CD14-positive monocyte (primary cell): Measurements from ENCODE around the gene MSLN. TPM values are rescaled to one million over a fixed set of nuclear protein-coding genes. Genes with fewer than 3 reads are reported as not detected.

ENCODE experiments used
- DNase-seq, 3 donors: peaks; one replicate each; pipeline ENCODE4 v3.0.0-alpha.2; 2011 to 2022
- H2AFZ ChIP-seq: 2 replicates; pipeline ENCODE4 v1.6.0; 2012; ENCODE audit warnings: mild to moderate bottlenecking, low read depth, low read length, inconsistent platforms; ENCODE audit not compliant: insufficient read depth, poor library complexity, severe bottlenecking
- H3K27ac ChIP-seq, 2 donors: 1 replicate in 1 of 2; 2 replicates in 1 of 2; pipeline ENCODE4 v1.5.1; 2012 to 2013; ENCODE audit warnings: low read length in 2 of 2, control low read depth in 1 of 2, inconsistent platforms in 1 of 2, low read depth in 1 of 2, mild to moderate bottlenecking in 1 of 2
- H3K27me3 ChIP-seq, 2 donors: one replicate each; pipeline versions ENCODE4 v1.6.0 to v1.6.1; 2011 to 2013; ENCODE audit warnings: low read length in 2 of 2; ENCODE audit not compliant: control insufficient read depth in 2 of 2, insufficient read depth in 2 of 2
- H3K36me3 ChIP-seq, 2 donors: replicated peaks in 1 of 2; 1 replicate in 1 of 2; 2 replicates in 1 of 2; pipeline versions ENCODE4 v1.5.1 to v1.6.1; 2012 to 2013; ENCODE audit warnings: low read length in 2 of 2, control low read depth in 1 of 2, inconsistent platforms in 1 of 2, mild to moderate bottlenecking in 1 of 2; ENCODE audit not compliant: insufficient read depth in 2 of 2, control insufficient read depth in 1 of 2
- H3K4me1 ChIP-seq, 2 donors: 1 replicate in 1 of 2; 2 replicates in 1 of 2; pipeline versions ENCODE4 v1.5.1 to v1.6.1; 2012 to 2013; ENCODE audit warnings: low read length in 2 of 2, control low read depth in 1 of 2, inconsistent platforms in 1 of 2, mild to moderate bottlenecking in 1 of 2, moderate library complexity in 1 of 2; ENCODE audit not compliant: insufficient read depth in 2 of 2, control insufficient read depth in 1 of 2
- H3K4me2 ChIP-seq: replicated peaks from 2 replicates; pipeline ENCODE3; 2012; ENCODE audit warnings: low read length, moderate library complexity, mild to moderate bottlenecking; ENCODE audit not compliant: poor library complexity, severe bottlenecking; ENCODE audit errors: extremely low read depth
- H3K4me3 ChIP-seq, 3 experiments: fragments of 200-600 bp in 1 of 3; sonication (generic) in 1 of 3; replicated peaks in 1 of 3; 1 replicate in 2 of 3; 2 replicates in 1 of 3; pipeline ENCODE4 v1.5.1; 2011 to 2013; ENCODE audit warnings: low read length in 3 of 3, mild to moderate bottlenecking in 3 of 3, control low read depth in 2 of 3, low read depth in 2 of 3, inconsistent platforms in 1 of 3, moderate library complexity in 1 of 3
- H3K79me2 ChIP-seq: 2 replicates; pipeline ENCODE4 v1.6.0; 2012; ENCODE audit warnings: mild to moderate bottlenecking, control low read depth, inconsistent platforms, low read length, moderate library complexity; ENCODE audit not compliant: insufficient read depth
- H3K9ac ChIP-seq: 2 replicates; pipeline ENCODE4 v1.6.0; 2017; ENCODE audit warnings: low read length, mild to moderate bottlenecking; ENCODE audit not compliant: insufficient read depth, poor library complexity, severe bottlenecking
- H3K9me3 ChIP-seq, 2 donors: replicated peaks in 1 of 2; 1 replicate in 1 of 2; 2 replicates in 1 of 2; pipeline versions ENCODE4 v1.5.1 to v1.6.1; 2012 to 2013; ENCODE audit warnings: low read length in 2 of 2, control low read depth in 1 of 2; ENCODE audit not compliant: control insufficient read depth in 1 of 2, insufficient read depth in 1 of 2
- H4K20me1 ChIP-seq: 2 replicates; pipeline ENCODE4 v1.6.0; 2012; ENCODE audit warnings: mild to moderate bottlenecking, low read length, control low read depth, moderate library complexity; ENCODE audit not compliant: insufficient read depth
- H3K27ac Mint-ChIP-seq, 7 donors: one replicate each; pipeline ENCODE4 v1.8.0; 2020; ENCODE audit warnings: mild to moderate bottlenecking in 7 of 7, mixed read lengths in 7 of 7, moderate library complexity in 6 of 7, inconsistent platforms in 2 of 7
- H3K27me3 Mint-ChIP-seq, 3 donors: one replicate each; pipeline ENCODE4 v1.8.0; 2021 to 2022; ENCODE audit warnings: low read depth in 3 of 3, mild to moderate bottlenecking in 3 of 3, mixed read lengths in 3 of 3, moderate library complexity in 3 of 3, inconsistent platforms in 1 of 3
- H3K36me3 Mint-ChIP-seq, 2 donors: one replicate each; pipeline ENCODE4 v1.8.0; 2020; ENCODE audit warnings: mixed read lengths in 2 of 2, inconsistent platforms in 1 of 2, mild to moderate bottlenecking in 1 of 2
- H3K4me1 Mint-ChIP-seq: one replicate; pipeline ENCODE4 v1.8.0; 2020; ENCODE audit warnings: mild to moderate bottlenecking, mixed read lengths
- H3K4me3 Mint-ChIP-seq, 2 donors: one replicate each; pipeline ENCODE4 v1.8.0; 2020; ENCODE audit warnings: mild to moderate bottlenecking in 2 of 2, mixed read lengths in 2 of 2, moderate library complexity in 1 of 2
- H3K9me3 Mint-ChIP-seq, 7 donors: one replicate each; pipeline ENCODE4 v1.8.0; 2020 to 2022; ENCODE audit warnings: mixed read lengths in 7 of 7, mild to moderate bottlenecking in 6 of 7, moderate library complexity in 6 of 7, inconsistent platforms in 2 of 7
- CTCF ChIP-seq: fragments of 200-600 bp; IDR thresholded peaks from one replicate; pipeline ENCODE4 v1.8.0; 2022; ENCODE audit warnings: antibody characterized with exemption, mild to moderate bottlenecking
- WGBS: methylation state at CpG from one replicate; pipeline ENCODE4 v1.1.5; 2013; ENCODE audit warnings: missing lambda C conversion rate; ENCODE audit not compliant: insufficient coverage; 5-methylcytosine and 5-hydroxymethylcytosine counted together
- intact Hi-C, 2 donors: fragments of 100-400 bp; cut with micrococcal nuclease; formaldehyde crosslinking; loops; one replicate each; pipeline versions ENCODE4 v1.15.0 to v1.15.1; 2023
- polyA plus RNA-seq, 3 donors: library from polyadenylated mRNA; depleted of rRNA in 1 of 3; unstranded in 2 of 3; stranded (reverse) in 1 of 3; fragments of 300-500 nt in 2 of 3; fragments of >200 nt in 1 of 3; fragmentation: Illumina TruSeq in 2 of 3; gene quantifications; 1 replicate in 2 of 3; 2 replicates in 1 of 3; pipeline ENCODE4 v1.2.3, GENCODE V29; 2012 to 2021

The MSLN gene
- polyA plus RNA-seq, 3 donors: 0.07 to 0.29 TPM; not detected in 1

- Histone ChIP-seq H3K4me2 (no peak overlapping the region), H3K9ac (no peak overlapping the region), H3K79me2 (no peaks in the 10 kb centered on the region), H3K4me3 (no peak overlapping the region), H2AFZ (no peak overlapping the region), H3K27ac (no peak overlapping the region), H3K9me3 (no peaks in the 10 kb centered on the region), H3K4me1 (peaks cover 0 to 2% of the 10 kb centered on the region in 2 donors), H3K36me3 (no peaks in the 10 kb centered on the region), H3K27me3 (peaks cover 5 to 35% of the 10 kb centered on the region in 2 donors), H4K20me1 (no peaks in the 10 kb centered on the region)
- peaks cover 6% of the 10 kb centered on the region for H3K4me1 Mint-ChIP-seq
- peaks cover 0 to 5% (median 0%) of the 10 kb centered on the region in 7 donors for H3K9me3 Mint-ChIP-seq
- DNase-seq: no peak
- H3K27me3 Mint-ChIP-seq: peaks cover 25 to 55% (median 27%) of the 10 kb centered on the region in 3 donors
- TF ChIP-seq CTCF: no peak
- 89% methylated on average over 7 of the region's 7 CpGs for WGBS
- H3K4me3 Mint-ChIP-seq: peak overlapping the region in 1 of 2 donors; percentile 55
- peaks cover 4 to 13% of the 10 kb centered on the region in 2 donors for H3K36me3 Mint-ChIP-seq
- H3K27ac Mint-ChIP-seq: no peak overlapping the region
- intact Hi-C loops: no loop called here
Measured at GRCh38 chr16:802461-802860, 41.9 kb downstream of the MSLN start.

GRCh38 chr16:802914-803753, 42.6 kb downstream of the MSLN start:
- DNase-seq: no peak
- intact Hi-C loops: no loop called here
- Mint-ChIP-seq H3K27me3 (peaks cover 25 to 54% (median 27%) of the 10 kb centered on the region in 3 donors), H3K9me3 (peaks cover 0 to 2% (median 0%) of the 10 kb centered on the region in 7 donors), H3K27ac (no peak overlapping the region), H3K4me3 (no peak overlapping the region), H3K4me1 (peaks cover 10% of the 10 kb centered on the region), H3K36me3 (peaks cover 0 to 8% of the 10 kb centered on the region in 2 donors)
- Histone ChIP-seq H3K27ac (no peak overlapping the region), H4K20me1 (no peaks in the 10 kb centered on the region), H3K4me1 (peaks cover 4 to 5% of the 10 kb centered on the region in 2 donors), H3K4me3 (no peak overlapping the region), H2AFZ (no peak overlapping the region), H3K36me3 (no peaks in the 10 kb centered on the region), H3K4me2 (no peak overlapping the region), H3K27me3 (peaks cover 5 to 35% of the 10 kb centered on the region in 2 donors), H3K79me2 (no peaks in the 10 kb centered on the region), H3K9me3 (no peaks in the 10 kb centered on the region), H3K9ac (no peak overlapping the region)
- 88% methylated on average over 31 of the region's 33 CpGs for WGBS
- TF ChIP-seq CTCF: no peak
